Gastroesophageal sphincter (tissue), 3 donors: Measurements from ENCODE around the gene LLGL2.

Source experiments
- EP300 ChIP-seq: sonication (generic); formaldehyde crosslinking; IDR thresholded peaks from one replicate; pipeline ENCODE4 v1.6.1; 2017; ENCODE audit warnings: antibody characterized with exemption, mild to moderate bottlenecking
- POLR2A ChIP-seq, 2 donors: fragments of 450-650 bp; IDR thresholded peaks; one replicate each; pipeline ENCODE4 v1.6.1; 2017; ENCODE audit warnings: antibody characterized with exemption in 2 of 2, mild to moderate bottlenecking in 2 of 2, moderate library complexity in 1 of 2
- POLR2AphosphoS5 ChIP-seq: sonication (generic); formaldehyde crosslinking; IDR thresholded peaks from one replicate; pipeline ENCODE4 v1.6.1; 2017; ENCODE audit warnings: antibody characterized with exemption
- TF ChIP-seq, protein P1 (sequence below), 4 experiments: fragments of 200-600 bp in 2 of 4; fragments of 450-650 bp in 2 of 4; sonication (generic) in 1 of 4; IDR thresholded peaks; one replicate each; pipeline ENCODE4 v1.5.1; 2017 to 2019; ENCODE audit warnings: antibody characterized with exemption in 4 of 4, mild to moderate bottlenecking in 2 of 4, moderate library complexity in 2 of 4

DNA sequence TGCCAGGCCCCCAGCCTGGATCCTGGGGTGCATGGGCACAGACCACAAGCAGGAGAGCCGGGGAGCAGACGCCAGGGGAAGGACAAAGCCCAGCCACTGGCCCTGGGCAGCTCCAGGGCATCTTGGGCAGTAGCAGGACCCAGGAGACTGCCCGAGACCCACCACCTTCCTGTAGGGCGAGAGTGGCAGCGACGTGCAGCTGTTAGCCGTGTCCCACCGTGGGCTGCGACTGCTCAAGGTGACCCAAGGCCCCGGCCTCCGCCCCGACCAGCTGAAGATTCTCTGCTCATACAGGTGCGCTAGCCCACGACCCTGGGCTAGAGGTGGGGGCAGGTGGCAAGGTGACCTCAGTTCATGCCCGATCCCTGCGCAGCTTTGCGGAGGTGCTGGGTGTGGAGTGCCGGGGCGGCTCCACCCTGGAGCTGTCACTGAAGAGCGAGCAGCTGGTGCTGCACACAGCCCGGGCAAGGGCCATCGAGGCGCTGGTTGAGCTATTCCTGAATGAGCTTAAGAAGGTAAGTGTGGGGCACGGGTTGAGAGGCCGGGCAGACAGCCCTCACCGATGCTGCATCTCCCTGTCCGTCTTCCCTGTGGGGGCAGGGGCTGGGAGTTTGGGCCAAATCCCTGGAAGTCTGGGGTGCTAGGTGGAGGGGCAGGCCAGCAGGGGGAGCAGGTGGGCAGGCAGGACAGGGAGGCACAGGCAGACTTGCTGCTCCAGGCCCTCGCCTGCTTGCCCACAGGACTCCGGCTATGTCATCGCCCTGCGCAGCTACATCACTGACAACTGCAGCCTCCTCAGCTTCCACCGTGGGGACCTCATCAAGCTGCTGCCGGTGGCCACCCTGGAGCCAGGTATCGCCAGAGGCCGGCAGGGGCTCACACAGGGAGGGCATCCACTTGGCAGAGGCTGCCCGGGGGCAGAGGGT lies 94.3 kb downstream of the LLGL2 start:
- TF ChIP-seq, protein P1, sequence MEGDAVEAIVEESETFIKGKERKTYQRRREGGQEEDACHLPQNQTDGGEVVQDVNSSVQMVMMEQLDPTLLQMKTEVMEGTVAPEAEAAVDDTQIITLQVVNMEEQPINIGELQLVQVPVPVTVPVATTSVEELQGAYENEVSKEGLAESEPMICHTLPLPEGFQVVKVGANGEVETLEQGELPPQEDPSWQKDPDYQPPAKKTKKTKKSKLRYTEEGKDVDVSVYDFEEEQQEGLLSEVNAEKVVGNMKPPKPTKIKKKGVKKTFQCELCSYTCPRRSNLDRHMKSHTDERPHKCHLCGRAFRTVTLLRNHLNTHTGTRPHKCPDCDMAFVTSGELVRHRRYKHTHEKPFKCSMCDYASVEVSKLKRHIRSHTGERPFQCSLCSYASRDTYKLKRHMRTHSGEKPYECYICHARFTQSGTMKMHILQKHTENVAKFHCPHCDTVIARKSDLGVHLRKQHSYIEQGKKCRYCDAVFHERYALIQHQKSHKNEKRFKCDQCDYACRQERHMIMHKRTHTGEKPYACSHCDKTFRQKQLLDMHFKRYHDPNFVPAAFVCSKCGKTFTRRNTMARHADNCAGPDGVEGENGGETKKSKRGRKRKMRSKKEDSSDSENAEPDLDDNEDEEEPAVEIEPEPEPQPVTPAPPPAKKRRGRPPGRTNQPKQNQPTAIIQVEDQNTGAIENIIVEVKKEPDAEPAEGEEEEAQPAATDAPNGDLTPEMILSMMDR (IDR thresholded peaks at IDR 0.05): peak in 1 of 4 experiments; percentile 27
- no peak for TF ChIP-seq POLR2AphosphoS5
- TF ChIP-seq EP300: no peak
- TF ChIP-seq POLR2A (IDR thresholded peaks at IDR 0.05): peak in 1 of 2 donors; percentile 14
